Natural killer cell treated with Interleukin-12 subunit alpha and Interleukin-12 subunit beta and Interleukin-15 and Interleukin-18, amount 100 ng/mL, for 72 hours (primary cell): ENCODE measurements around the gene HSD17B1. TPM values are rescaled to one million over a fixed set of nuclear protein-coding genes. Genes with fewer than 3 reads are reported as not detected.

Experiments
- ATAC-seq, 2 donors: fragments of 150-1000 bp; cut with Tn5 transposase in 1 of 2; sonication (Bioruptor Pico), chemical (Tn5 transposase) in 1 of 2; 2 replicates each; pipeline ENCODE4 v1.10.0; 2021
- DNase-seq: peaks from one replicate; pipeline ENCODE4 v3.0.0; 2022; ENCODE audit warnings: low spot score
- H3K27ac Mint-ChIP-seq, 2 donors: 1 replicate in 1 of 2; 2 replicates in 1 of 2; pipeline ENCODE4 v1.8.0; 2022; ENCODE audit warnings: mixed read lengths in 2 of 2, mild to moderate bottlenecking in 1 of 2, moderate library complexity in 1 of 2
- H3K27me3 Mint-ChIP-seq, 2 donors: 1 replicate in 1 of 2; 2 replicates in 1 of 2; pipeline ENCODE4 v1.8.0; 2022; ENCODE audit warnings: mixed read lengths in 2 of 2
- H3K36me3 Mint-ChIP-seq: one replicate; pipeline ENCODE4 v1.8.0; 2022; ENCODE audit warnings: mixed read lengths
- H3K4me1 Mint-ChIP-seq, 2 donors: 1 replicate in 1 of 2; 2 replicates in 1 of 2; pipeline ENCODE4 v1.8.0; 2022; ENCODE audit warnings: low read depth in 2 of 2, mixed read lengths in 2 of 2, mild to moderate bottlenecking in 1 of 2
- H3K4me3 Mint-ChIP-seq: one replicate; pipeline ENCODE4 v1.8.0; 2022; ENCODE audit warnings: mixed read lengths
- H3K9me3 Mint-ChIP-seq: 2 replicates; pipeline ENCODE4 v1.8.0; 2022; ENCODE audit warnings: mixed read lengths
- total RNA-seq, 2 donors: library from RNA; stranded (reverse); gene quantifications; one replicate each; pipeline ENCODE4 v1.2.3, GENCODE V29; 2022

HSD17B1 gene
- total RNA-seq, 2 donors from 2014 or later = 0.71 to 1.6 TPM

DNA sequence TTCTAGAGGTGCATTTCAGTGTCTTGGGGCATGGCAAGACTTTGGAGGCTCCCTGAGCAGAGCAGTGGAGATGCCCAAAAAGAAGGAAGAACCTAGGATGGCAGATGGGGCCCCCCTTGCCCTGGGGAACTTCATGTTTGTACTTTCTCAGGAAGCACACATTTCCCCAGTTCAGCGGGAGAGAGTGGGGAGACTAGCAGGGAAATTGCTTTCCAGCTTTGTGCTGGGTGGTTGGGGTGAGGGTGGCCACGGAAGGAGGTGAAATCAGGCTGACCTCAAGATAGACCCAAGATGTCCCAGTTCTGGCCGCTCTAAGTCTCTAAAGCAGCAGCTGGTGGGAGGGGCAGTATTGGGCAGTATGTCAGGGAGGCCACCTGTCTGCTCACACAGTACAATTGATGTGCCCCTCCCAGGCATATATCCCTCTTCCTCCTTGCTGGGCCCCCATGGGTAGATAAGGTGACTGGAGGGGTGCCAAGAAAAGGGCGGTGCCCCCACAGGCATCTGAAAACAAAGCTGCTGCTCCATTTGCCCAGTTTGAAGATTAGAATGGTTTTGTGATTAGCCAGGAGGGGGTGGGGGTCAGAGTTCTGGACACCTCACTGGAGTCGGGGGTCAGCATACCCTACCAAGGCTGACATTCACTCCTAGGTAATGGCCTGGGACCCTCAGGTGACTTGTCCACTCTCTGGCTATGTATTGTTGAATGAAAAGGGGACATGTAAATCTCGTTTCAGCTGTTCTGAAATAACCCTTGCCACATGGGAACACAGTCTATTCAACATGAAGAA, 33.8 kb upstream of the HSD17B1 start:
- Mint-ChIP-seq H3K9me3 (no peaks in the 10 kb centered on the region), H3K36me3 (no peaks in the 10 kb centered on the region), H3K4me3 (no peak overlapping the region), H3K27me3 (peaks cover 30 to 37% of the 10 kb centered on the region in 2 donors), H3K4me1 (peaks cover 12 to 18% of the 10 kb centered on the region in 2 donors), H3K27ac (no peak overlapping the region)
- ATAC-seq (no peak), DNase-seq (no peak)

- Mint-ChIP-seq H3K27me3 (peaks cover 28 to 37% of the 10 kb centered on the region in 2 donors), H3K36me3 (no peaks in the 10 kb centered on the region), H3K27ac (no peak overlapping the region), H3K4me1 (peaks cover 18 to 23% of the 10 kb centered on the region in 2 donors), H3K4me3 (no peak overlapping the region), H3K9me3 (no peaks in the 10 kb centered on the region)
- ATAC-seq (no peak), DNase-seq (no peak)
Observed at GRCh38 chr17:42519546-42520491, 32.9 kb upstream of the HSD17B1 start.

DNA sequence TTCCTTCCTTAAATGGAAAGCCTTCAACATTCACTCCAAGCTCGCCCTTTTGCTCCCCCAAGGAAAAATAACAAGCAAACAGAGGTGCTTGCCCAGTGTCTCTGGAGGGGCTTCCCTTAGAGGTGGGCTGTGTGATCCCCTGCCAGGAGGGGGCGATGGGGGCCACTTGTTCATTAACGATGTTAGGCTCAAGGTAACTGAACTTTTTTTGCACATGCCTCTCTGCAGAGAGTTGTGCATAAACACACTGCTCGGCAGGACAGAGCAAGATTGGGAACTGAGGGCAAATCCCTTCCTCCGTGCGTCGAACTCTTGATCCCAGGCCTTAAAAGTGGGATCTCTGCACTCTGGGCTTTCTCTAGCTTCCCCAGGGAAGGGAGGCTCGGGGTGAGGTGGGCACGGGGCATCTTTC, 32.2 kb upstream of the HSD17B1 start:
- H3K27me3 Mint-ChIP-seq = peaks cover 29 to 42% of the 10 kb centered on the region in 2 donors
- ATAC-seq (no peak), DNase-seq (no peak)
- peaks cover 23 to 27% of the 10 kb centered on the region in 2 donors for H3K4me1 Mint-ChIP-seq
- H3K9me3 Mint-ChIP-seq = no peaks in the 10 kb centered on the region
- no peak overlapping the region for H3K27ac Mint-ChIP-seq
- H3K36me3 Mint-ChIP-seq = no peaks in the 10 kb centered on the region
- H3K4me3 Mint-ChIP-seq = no peak overlapping the region

DNA sequence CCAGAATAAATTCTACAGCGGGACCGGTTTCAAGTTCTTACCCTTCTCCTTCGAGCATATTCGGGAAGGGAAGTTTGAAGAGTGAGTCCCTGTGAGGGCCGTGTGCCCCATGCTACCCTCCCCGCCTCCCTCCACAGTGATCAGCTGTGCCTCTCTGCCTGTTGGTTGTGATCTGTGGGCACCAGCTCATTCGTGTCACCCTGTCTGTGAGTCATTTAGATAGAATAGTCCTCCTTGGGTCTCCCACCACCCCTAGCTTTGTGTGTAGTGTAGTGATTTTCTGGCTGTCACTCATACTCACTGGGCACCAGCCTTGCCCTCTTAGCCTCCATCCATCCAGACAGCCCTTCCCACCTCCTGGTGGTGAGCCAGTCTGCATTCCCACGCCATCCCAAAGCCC, 31.7 kb upstream of the HSD17B1 start:
- Mint-ChIP-seq H3K27ac (no peak overlapping the region), H3K27me3 (peaks cover 29 to 42% of the 10 kb centered on the region in 2 donors), H3K4me3 (no peak overlapping the region), H3K36me3 (no peaks in the 10 kb centered on the region), H3K9me3 (no peaks in the 10 kb centered on the region), H3K4me1 (peaks cover 23 to 28% of the 10 kb centered on the region in 2 donors)
- ATAC-seq (peak in 1 of 2 donors; percentile 59), DNase-seq (no peak)

GRCh38 chr17:42521666-42522262, 31.0 kb upstream of the HSD17B1 start:
- H3K27ac Mint-ChIP-seq = no peak overlapping the region
- no peaks in the 10 kb centered on the region for H3K9me3 Mint-ChIP-seq
- DNase-seq (no peak), ATAC-seq (no peak)
- H3K4me3 Mint-ChIP-seq = no peak overlapping the region
- H3K4me1 Mint-ChIP-seq = peaks cover 23 to 30% of the 10 kb centered on the region in 2 donors
- H3K27me3 Mint-ChIP-seq = peaks cover 26 to 35% of the 10 kb centered on the region in 2 donors
- no peaks in the 10 kb centered on the region for H3K36me3 Mint-ChIP-seq

DNA sequence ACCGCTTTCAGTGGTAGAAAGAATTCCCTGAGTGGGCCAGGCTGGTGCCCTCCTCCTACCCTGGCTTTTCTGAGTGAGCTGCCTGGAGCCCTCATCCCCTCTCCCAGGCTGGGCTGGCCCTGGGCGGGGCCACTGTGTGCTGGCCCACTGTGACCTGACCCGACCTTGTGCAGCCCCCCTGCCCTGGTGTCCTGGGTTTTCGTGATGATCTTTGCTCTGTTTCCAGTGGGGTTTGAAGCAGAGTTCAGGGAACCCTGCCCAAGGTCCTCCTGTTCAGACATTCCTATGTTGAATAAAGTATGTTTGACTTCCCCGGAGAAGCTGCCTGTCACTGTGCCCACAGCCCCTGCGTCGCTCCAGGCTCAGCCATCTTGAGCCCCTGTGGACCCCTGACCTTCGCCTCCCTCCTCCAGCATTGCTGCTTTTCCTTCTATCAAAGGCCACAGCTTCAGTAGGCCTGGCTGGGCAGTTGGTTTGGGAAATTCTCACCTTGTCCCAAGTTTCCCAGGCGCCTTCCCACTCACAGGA, 30.4 kb upstream of the HSD17B1 start:
- DNase-seq = no peak
- Mint-ChIP-seq H3K27ac (no peak overlapping the region), H3K27me3 (peaks cover 26 to 35% of the 10 kb centered on the region in 2 donors), H3K4me1 (peaks cover 26 to 32% of the 10 kb centered on the region in 2 donors), H3K4me3 (no peak overlapping the region), H3K36me3 (no peaks in the 10 kb centered on the region), H3K9me3 (no peaks in the 10 kb centered on the region)
- no peak for ATAC-seq

- Mint-ChIP-seq H3K27ac (no peak overlapping the region), H3K4me1 (peaks cover 25 to 29% of the 10 kb centered on the region in 2 donors), H3K36me3 (no peaks in the 10 kb centered on the region), H3K4me3 (no peak overlapping the region), H3K9me3 (no peaks in the 10 kb centered on the region), H3K27me3 (peaks cover 24 to 35% of the 10 kb centered on the region in 2 donors)
- ATAC-seq (no peak), DNase-seq (no peak)
Observed at GRCh38 chr17:42522798-42523278, 29.9 kb upstream of the HSD17B1 start.

- H3K27me3 Mint-ChIP-seq = peaks cover 18 to 24% of the 10 kb centered on the region in 2 donors
- no peaks in the 10 kb centered on the region for H3K36me3 Mint-ChIP-seq
- DNase-seq = no peak
- H3K27ac Mint-ChIP-seq = no peak overlapping the region
- ATAC-seq = no peak
- H3K4me3 Mint-ChIP-seq = no peak overlapping the region
- H3K9me3 Mint-ChIP-seq = no peaks in the 10 kb centered on the region
- peaks cover 31 to 32% of the 10 kb centered on the region in 2 donors for H3K4me1 Mint-ChIP-seq
Observed at GRCh38 chr17:42525221-42525620, 27.5 kb upstream of the HSD17B1 start.

DNA sequence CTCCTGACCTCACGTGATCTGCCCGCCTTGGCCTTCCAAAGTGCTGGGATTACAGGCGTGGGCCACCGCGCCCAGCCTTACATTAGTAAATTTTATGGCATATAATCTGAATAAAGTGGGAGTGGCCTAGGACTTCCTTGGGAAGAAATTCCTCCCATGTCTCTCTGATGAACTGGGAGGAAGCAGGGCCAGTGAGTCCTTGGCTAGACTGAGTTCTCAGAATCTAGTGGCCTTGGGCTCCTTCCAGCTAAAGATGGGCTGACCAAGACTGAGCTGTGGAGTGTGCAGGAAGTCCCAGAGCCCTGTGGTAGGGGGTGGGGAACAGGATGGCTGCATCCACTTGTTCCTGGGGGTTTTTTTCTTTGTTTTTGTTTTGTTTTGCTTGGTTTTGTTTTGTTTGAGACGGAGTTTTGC, 26.7 kb upstream of the HSD17B1 start:
- H3K27me3 Mint-ChIP-seq = peaks cover 11 to 16% of the 10 kb centered on the region in 2 donors
- H3K27ac Mint-ChIP-seq = no peak overlapping the region
- no peak for DNase-seq
- no peak overlapping the region for H3K4me3 Mint-ChIP-seq
- H3K36me3 Mint-ChIP-seq = no peaks in the 10 kb centered on the region
- no peak for ATAC-seq
- peaks cover 35 to 40% of the 10 kb centered on the region in 2 donors for H3K4me1 Mint-ChIP-seq
- H3K9me3 Mint-ChIP-seq = no peaks in the 10 kb centered on the region

DNA sequence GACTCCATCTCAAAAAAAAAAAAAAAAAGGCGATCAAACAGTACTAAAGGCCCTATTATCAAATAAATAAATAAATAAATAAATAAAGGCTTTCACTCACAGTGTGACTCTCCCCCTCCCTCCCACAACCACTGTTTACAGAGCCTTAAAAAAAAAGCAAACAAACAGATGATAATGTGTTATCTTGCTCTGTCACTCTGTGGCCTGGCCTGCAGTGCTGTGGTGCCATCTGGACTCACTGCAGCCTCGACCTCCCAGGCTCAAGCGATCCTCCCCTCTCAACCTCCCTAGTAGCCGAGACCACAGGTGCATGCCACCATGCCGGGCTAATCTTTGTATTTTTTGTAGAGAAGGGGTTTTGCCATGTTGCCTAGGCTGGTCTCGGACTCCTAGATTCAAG, 24.8 kb upstream of the HSD17B1 start:
- Mint-ChIP-seq H3K27ac (no peak overlapping the region), H3K4me1 (peaks cover 37 to 49% of the 10 kb centered on the region in 2 donors), H3K4me3 (no peak overlapping the region), H3K27me3 (peaks cover 3 to 5% of the 10 kb centered on the region in 2 donors), H3K36me3 (no peaks in the 10 kb centered on the region), H3K9me3 (no peaks in the 10 kb centered on the region)
- ATAC-seq (no peak), DNase-seq (no peak)

DNA sequence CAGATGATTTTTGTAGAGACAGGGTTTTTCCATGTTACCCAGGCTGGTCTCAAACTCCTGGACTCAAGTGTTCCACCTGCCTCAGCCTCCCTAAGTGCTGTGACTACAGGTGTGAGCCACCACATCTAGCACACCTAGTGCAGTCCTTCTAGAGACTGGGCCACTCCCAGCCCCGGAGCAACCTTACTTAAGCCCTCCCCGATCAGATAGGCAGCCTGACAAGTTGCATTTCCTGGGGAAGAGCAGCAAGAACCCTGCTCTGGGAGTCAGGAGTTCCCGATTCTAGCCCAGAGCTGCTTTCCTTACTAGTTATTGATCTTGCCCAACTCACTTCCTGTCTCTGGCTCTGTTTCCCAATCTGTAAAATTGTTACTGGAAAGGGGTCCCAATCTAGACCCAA, 23.7 kb upstream of the HSD17B1 start:
- peaks cover 3 to 5% of the 10 kb centered on the region in 2 donors for H3K27me3 Mint-ChIP-seq
- H3K27ac Mint-ChIP-seq = no peak overlapping the region
- H3K9me3 Mint-ChIP-seq = no peaks in the 10 kb centered on the region
- no peak overlapping the region for H3K4me3 Mint-ChIP-seq
- peaks cover 40 to 46% of the 10 kb centered on the region in 2 donors for H3K4me1 Mint-ChIP-seq
- no peaks in the 10 kb centered on the region for H3K36me3 Mint-ChIP-seq
- DNase-seq = no peak
- no peak for ATAC-seq

- H3K27ac Mint-ChIP-seq = peak overlapping the region in 1 of 2 donors; percentile 62
- no peak for ATAC-seq
- no peaks in the 10 kb centered on the region for H3K36me3 Mint-ChIP-seq
- H3K4me1 Mint-ChIP-seq = peaks cover 37 to 44% of the 10 kb centered on the region in 2 donors
- H3K27me3 Mint-ChIP-seq = no peaks in the 10 kb centered on the region
- H3K4me3 Mint-ChIP-seq = peak overlapping the region; percentile 79
- H3K9me3 Mint-ChIP-seq = no peaks in the 10 kb centered on the region
- DNase-seq = no peak
Observed at GRCh38 chr17:42530952-42531454, 21.7 kb upstream of the HSD17B1 start.
